ENCODE measurements around the gene C2orf15.
"Not testable (repeated sequence)": the region's sequence is repeated elsewhere in the genome, so short reads cannot be mapped to it uniquely, and the experiment has no call there.

Gene C2orf15

DNA sequence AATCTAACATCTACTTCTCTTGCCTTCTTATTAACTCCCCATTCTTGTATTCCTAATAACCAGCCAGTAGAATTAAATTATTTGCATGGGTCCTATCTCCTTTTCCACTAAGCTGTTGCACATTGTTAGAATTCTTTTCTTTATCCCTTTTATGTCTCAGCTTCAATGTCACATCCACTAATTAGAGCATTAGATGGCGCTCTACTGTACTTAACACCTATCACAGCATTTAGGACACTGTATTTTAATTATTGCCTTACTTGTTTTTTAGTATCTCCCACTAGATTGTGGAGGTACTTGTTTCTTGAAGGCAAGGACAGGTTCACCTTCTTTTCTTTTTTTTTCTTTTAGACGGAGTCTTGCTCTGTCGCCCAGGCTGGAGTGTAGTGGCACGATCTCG is 17.1 kb downstream of the C2orf15 start:
- Histone ChIP-seq H3K27ac (no peak overlapping the region), H3K4me3 (no peak overlapping the region)

DNA sequence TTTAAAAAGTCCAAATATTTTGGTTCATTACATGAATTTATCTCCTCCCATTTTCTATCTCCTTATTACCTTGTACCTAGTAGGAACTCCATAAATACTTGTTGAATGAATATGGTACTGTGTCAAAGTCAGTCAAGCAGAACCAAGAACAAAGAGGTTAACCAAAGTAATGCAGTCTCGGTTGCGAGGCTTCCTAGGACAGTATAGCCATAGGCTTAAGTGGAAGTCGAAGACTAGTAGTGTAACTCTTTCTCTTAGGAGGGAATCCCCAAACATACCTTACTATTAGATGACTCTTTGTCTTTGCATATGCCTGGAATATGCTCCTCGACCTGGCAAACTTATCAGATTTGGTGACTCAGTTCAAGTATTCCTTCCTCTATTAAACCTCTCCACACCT is 18.1 kb downstream of the C2orf15 start:
- Histone ChIP-seq H3K27ac (no peak overlapping the region), H3K4me3 (no peak overlapping the region)

DNA sequence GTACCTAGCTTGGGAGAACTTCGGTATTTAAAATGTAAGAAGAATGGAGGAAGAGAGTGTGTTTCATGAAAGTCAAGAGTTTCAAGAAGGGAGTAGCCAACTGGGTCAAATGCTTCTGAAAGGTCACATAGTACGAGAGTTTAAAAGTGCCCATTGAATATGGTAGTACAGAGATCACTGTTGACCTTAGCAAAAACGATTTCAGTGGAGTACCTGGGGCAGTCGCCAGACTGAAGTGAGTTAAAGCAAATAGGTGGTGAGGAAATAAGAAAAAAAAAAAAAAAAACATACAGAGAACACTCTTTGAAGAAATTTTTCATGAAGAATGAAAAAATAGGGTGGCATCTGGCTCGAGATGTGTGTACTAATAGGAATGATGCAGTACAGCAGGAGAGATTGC is 24.7 kb downstream of the C2orf15 start:
- no peak overlapping the region for H3K4me3 ChIP-seq
- no peak overlapping the region for H3K27ac ChIP-seq

DNA sequence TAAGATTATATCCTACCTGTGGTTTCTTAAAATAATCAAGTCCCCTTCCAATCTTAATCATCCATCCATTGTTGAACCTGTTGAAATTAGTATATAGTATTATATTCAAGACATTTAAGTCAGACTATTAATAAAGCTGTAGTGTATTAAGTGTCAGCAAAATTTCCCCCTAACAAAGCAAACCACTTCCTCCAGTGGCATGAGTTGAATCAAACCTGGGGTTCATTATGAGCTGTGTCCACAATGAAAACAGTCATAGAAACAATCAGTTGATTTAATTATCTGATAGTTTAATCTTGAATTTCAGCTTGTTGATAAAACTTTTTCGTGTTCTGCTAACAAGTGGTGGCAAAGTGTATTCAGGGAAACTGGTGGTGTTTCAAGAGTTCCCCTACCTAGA is 28.0 kb downstream of the C2orf15 start:
- H3K27ac ChIP-seq: no peak overlapping the region
- no peak overlapping the region for H3K4me3 ChIP-seq

DNA sequence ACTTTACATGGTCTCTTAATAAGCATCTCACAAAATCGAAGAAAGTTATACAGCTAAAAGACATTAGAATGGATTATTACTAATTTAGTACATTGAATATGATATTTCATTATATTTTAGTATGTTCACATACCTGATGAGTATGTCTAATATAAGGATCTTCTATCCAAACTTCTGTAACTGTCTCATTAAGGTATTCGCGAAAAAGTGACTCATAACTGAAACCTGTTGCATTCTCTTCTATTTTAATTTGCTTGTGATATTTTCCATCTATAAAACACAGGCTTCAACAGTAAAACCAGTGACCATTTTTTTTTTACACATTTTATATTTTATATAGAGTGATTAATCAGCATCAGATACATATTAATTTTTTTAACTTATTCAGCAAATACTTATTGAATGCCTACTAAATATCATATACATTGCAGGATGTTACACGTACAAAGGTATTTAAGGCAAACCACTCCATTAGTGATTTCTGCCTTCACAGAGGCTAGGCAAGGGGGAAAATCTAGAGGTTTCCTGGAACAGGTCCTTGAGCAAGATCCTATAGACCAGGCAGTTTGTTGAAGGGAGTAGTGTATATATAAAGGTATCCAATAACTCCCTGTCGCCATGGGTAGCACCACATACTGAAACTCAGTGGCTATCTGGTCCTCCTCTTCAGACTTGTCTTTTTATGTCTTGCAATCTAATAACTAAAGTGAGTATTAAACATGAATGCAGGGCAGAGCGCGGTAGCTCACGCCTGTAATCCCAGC is 30.1 kb downstream of the C2orf15 start:
- Histone ChIP-seq H3K4me3 (no peak overlapping the region), H3K27ac (no peak overlapping the region)

DNA sequence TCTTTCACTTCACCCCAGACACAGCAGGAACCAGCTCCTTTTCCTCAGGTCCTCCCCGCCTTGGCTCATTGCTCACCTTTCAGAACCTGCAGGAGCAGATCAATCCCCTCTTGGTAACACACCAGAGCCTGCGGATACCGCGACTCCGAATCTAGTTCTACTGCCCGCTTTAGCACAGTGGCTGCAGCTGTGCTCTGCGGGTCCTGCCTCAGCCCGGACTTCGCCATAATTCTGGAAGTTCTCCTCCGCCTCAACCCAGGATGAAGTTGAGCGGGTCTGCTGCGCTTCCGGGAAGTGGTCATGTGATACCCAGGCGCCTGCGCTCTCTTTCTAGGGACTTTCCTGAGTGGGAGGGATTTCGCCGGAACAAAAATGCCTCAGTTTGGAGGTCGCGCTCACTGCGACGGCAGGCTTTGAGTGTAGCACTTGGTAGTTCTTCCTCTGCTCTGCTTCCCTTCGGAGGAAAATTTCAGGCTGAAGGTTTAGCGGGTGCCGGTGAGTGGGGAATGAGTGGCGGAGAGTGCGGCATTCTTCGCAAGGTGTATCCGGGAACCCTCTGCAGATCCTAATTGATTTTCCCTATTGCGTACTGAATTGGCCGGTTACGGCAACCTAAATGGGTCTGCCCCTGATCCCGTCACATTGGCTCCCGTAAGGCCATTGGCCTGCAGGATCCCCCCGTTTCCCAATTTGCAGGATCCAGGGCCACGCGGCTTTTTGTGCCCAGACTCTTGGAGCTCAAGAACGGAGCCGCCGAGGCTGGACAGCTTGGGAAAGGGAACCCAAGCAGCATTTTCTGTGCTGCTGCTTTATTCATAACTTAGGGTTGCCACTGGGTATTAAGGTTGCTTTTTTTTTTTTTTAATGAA is 39.5 kb downstream of the C2orf15 start, which contains the start of the genes MITD1 and MRPL30:
Gene MITD1 (minus strand): TSS at position 304 of the 869 bp plus-strand sequence. CDS start 77 bp downstream, at position 227.
Gene MRPL30 (plus strand): TSS at position 430 of the 869 bp plus-strand sequence. CDS start 5,020 bp downstream, outside the sequence.
- peak within 1 kb of the TSS; percentile 50 to 90 (median 68) for H3K4me3 ChIP-seq
- H3K27ac ChIP-seq: peak within 1 kb of the TSS; percentile 34 to 95 (median 83)

DNA sequence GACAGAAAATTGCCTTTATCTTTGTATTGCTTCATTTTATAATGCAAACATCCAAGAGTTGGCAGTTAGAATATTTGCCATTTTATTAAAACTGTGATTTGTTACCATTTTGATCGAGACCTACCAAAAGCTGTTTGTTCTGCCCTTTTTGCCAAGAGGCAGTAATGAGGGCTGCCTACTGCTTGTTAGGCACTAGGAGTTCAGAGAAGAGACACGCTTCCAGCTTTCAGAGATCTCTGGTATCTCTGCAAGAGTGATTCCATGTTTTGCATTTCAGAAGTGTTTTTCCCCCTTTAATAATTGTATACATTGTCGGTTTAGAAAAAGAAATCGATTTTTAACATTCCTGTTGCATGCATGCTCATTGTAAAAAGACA is 40.1 kb downstream of the C2orf15 start:
- Histone ChIP-seq H3K4me3 (peak overlapping the region; percentile 50 to 90 (median 68)), H3K27ac (peak overlapping the region in 20 of 21 experiments; percentile 52 to 95 (median 84))

DNA sequence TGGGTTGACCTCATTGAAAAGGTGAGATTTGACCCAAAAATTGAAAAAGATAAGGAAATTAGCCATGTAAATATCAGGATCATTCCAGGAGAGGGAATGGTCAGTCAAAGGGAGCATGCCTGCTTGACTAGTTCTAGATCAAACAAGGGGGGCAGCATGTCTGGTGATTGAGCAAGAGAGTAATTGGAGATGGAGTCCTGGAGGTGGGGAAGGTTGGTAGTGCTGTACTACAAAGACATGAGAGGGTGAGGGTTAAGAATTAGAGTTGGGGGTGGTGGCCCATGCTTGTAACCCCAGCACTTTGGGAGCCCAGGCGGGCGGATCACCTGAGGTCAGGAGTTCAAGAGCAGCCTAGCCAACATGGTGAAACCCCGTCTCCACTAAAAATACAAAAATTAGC is 41.5 kb downstream of the C2orf15 start:
- H3K4me3 ChIP-seq: no peak overlapping the region
- H3K27ac ChIP-seq: no peak overlapping the region

DNA sequence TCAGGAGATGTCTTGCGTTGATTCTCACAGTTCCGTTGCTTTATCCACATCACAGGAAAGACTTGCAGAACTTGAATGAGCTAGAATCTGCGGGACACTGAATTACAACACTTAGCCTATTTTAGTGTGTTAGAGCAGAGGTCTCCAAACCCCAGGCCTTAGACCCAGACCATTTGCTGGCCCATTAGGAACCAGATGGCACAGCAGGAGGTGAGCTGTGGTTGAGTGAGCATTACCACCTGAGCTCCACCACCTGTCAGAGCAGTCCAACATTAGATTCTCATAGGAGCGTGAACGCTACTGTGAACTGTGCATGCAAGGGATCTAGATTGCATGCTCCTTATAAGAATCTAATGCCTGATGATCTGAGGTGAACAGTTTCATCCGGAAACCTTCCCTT is 43.3 kb downstream of the C2orf15 start:
- H3K4me3 ChIP-seq: no peak overlapping the region
- no peak overlapping the region for H3K27ac ChIP-seq

DNA sequence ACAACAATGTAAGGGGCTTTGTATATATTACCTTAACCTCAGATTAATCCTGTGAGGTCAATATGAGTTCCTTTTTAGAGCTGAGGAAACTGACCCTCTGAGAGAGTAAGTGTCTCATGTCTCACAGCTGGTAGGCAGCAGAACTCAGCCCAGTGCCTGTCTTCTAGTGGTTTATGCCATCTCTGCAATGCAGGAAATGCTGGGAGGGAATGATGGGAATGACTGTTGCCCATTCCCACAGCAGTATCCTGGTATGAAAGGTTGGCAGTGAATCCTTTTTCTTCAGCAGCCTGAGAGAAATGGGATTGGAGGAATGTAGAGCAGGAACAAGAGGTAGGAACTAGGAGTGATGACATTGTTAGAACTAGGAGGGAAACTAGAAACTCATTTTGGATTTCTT is 45.5 kb downstream of the C2orf15 start:
- no peak overlapping the region for H3K4me3 ChIP-seq
- no peak overlapping the region for H3K27ac ChIP-seq

DNA sequence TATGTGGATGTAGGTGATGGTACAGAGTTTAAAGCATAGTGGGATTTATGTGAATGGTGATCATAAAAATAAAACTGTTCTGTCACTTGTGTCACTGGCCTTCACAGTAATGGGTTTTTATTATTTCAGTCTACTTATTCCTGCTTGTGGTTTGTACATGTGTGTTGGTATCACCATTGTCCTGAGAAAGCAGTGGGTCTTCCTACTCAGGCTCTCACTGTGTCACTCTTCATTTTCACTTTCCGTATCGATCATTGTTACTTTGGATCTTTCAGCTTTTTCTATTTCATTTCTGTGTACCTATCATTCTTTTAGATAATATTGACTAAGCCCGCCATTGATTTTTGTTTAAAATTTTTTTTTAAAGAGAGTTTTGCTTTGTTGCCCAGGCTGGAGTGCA is 46.9 kb downstream of the C2orf15 start:
- Histone ChIP-seq H3K27ac (no peak overlapping the region), H3K4me3 (no peak overlapping the region)

DNA sequence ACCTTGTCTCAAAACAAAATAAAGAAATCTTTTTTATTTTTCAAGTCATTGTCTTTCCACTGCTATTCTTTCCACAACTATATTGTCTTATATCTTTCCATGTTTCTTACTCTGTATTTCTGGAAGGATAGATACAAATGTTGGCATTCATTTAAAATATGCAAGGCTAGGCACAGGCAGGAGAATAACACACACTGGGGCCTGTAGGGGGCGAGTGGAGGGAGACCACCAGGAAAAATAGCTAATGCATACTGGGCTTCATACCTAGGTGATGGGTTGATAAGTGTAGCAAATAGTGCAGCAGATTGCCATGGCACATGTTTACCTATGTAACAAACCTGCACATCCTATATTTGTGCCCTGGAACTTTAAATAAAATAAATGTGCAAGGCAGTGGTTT is 49.0 kb downstream of the C2orf15 start:
- H3K27ac ChIP-seq: no peak overlapping the region
- no peak overlapping the region for H3K4me3 ChIP-seq

DNA sequence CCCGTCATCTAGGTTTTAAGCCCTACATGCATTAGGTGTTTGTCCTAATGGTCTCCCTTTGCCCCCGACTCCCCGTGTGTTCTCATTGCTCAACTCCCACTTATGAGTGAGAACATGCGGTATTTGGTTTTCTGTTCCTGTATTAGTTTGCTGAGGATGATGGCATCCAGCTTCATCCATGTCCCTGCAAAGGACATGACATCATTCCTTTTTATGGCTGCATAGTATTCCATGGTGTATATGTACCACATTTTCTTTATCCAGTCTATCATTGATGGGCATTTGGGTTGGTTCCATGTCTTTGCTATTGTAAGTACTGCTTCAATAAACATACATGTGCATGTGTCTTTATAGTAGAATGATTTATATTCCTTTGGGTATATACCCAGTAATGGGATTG is 50.9 kb downstream of the C2orf15 start:
- not testable (repeated sequence) for H3K27ac ChIP-seq

DNA sequence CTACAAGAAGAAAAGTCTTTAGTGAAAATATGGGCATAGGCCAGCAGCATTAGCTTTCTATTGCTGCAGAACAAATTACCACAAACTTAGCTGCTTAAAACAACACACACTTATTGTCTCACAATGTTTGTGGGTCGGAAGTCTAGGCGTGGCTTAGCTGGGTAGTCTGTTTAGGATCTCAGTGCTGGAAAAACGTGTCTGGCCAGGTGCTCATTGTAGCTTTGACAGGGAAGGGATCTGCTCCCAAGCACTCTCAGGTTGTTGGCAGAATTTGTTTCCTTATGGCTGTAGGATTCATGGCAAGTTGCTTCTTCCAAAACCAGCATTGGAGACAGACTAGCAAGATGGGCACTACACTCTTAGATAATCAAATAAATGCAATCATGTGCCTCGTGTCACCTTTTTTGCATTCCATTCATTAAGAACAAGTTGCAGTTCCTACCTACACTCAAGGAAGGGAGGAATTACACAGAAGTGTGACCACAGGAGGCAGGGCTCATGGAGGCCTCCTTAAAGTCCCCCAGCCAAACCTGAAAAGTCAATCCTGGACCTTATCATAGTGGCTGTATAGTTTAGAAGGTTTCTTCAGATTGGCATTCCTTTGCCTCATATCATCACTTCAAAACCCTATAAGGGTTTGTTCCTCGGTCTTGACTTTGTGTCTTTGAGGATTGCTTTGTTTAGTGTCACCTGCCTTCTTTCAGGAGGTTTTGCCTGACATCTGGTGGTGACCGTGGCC is 56.8 kb downstream of the C2orf15 start:
- H3K4me3 ChIP-seq: no peak overlapping the region
- peak overlapping the region in 15 of 21 experiments; percentile 1 to 64 (median 52) for H3K27ac ChIP-seq

More for the DNA sequence above, 50.9 kb downstream of the C2orf15 start:
- not testable (repeated sequence) for H3K4me3 ChIP-seq

DNA sequence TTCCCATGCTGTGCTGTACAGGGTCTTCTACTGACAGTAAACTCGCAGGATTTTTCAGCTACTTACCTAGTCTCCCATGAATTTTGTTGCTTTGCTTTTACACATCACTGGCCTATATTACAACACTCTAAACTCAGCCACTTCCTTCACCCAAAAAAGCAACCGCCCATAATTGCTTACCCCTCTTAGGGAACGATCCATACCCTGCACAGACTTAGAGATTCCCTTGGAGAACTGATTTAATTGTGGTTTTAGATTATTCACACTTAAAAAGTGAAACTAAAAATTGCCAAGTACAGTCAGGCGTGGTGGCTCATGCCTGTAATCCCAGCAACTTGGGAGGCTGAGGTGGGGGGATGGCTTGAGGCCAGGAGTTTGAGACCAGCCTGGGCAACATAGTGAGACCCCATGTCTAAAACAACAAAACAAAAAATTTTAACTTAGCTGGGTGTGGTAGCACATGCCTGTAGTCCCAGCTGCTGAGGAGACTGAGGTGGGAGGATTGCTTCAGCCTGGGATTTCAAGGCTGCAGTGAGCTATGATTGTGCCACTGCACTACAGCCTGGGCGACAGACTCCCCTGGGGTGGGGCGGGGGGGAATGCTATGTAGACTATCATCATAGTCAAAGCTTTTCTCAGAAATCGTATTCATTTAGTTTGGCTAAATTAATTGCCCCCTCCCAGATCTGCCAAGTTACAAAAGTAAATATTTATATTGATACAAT is 58.7 kb downstream of the C2orf15 start:
- peak overlapping the region in 1 of 21 experiments; percentile 7 for H3K27ac ChIP-seq
- H3K4me3 ChIP-seq: no peak overlapping the region

Data from skin epidermis (tissue), 12 donors.